ENCODE measurements around the gene C1S.

C1S gene

DNA sequence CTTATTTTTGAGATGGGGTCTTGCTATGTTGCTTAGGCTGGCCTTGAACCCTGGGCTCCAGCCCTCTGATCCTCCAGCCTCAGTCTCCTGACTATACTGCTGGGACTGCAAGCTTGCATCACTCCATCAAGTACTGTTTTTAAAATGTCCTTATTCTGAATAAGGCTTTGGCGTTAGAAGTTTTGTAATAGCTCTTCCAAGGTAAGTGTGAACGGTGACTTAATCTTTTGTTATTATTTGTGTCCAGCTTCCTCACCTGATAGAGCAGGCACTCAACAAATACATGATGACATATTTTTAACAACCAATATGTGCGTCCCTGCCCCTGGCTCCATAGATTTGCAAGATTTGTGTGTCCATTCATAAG lies 47.1 kb downstream of the C1S start:
- no peak for DNase-seq

- DNase-seq, result peak; percentile 80
Observed at GRCh38 chr12:7108003-7108795, 47.7 kb downstream of the C1S start.

GRCh38 chr12:7108796-7109571 lies 48.5 kb downstream of the C1S start, which contains the start of gene C1RL:
Gene C1RL, minus strand, starts transcription at chr12:7109214. Its CDS starts 34 bp downstream, at chr12:7109180.
- DNase-seq, result peak; percentile 94

DNA sequence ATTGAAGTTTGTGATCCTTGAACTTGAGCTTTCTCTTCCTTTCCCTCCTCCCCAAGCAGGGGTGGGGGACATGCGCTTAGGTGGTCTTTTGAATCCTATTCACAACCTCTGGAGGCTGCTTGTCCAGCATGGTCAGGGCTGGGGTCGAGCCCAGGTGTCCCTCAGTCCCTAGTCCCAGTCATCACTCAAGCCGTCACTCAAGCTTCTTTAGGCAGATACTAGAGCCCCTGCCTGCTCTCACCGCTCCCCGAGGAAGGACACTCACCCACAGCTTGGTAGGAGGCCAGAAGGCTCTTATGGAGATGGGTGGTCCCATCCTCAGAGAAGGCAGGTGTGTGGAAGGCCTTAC lies 49.0 kb downstream of the C1S start:
- DNase-seq, result no peak

DNA sequence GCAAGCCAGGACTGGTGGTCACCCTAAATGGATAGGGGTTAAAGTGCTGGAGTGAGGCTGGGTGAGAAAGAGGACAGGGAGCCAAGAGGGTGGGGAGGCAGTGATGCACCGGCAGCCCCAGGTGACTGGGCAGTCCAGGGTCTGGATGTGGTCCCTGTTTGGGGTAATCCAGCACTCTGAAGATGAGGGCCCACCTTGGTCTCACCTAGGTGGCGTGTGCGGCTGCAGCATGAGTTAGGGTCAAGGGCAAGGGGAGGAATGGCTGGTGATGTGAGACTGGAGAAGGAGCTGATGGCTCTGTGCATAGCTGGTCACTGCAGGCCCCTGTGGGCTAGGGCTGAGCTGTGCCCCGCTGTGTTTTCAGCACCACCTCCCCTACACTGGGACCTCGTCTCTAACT lies 50.1 kb downstream of the C1S start:
- DNase-seq, result no peak

- DNase-seq, result no peak
Observed at GRCh38 chr12:7112041-7112440, 51.5 kb downstream of the C1S start.

DNA sequence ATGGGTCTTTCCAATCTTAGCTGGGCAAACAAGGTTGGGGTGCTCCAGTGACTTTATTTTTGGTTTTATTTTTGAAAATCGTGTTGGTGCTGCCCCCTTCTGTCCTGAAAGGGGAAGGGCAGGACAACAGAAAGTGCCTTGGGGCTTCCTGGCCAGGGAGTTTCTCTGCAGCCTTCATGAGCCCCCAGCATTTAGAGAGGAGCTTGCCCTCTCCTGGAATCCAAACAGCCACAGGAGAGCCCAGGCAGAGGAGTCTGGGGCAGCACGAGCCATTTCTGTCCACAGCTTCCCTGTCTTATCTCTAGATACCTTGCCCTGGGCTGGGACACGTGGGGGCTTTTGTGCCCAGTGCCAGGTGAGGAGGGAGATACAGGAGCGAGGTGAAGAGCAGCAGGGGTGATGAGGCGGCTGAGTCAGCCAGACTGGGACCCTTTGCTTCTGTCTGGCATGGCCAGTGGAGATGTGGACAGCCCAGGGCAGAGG lies 52.9 kb downstream of the C1S start:
- no peak for DNase-seq

GRCh38 chr12:7114008-7114407 lies 53.5 kb downstream of the C1S start:
- no peak for DNase-seq

GRCh38 chr12:7114851-7115250 lies 54.3 kb downstream of the C1S start:
- DNase-seq, result no peak

DNA sequence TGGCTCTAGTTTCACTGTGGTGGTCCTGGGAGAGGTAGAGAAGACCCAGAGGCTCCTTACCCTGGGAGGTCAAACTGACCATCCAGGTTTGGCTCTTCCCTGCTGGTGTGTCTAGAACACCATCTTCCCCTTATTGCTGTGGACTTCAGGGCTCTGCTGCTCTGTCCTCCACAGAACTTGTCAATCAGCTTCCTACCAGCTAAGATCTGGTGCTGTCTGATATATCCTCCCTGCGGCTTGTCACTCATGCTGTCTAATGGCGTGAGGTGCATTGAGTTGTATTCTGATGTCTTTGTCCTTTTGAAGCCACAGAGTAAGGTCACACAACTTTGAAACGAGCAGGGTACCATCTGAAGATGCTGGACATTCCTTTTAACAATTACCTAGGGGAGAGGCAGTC lies 55.7 kb downstream of the C1S start:
- no peak for DNase-seq

DNA sequence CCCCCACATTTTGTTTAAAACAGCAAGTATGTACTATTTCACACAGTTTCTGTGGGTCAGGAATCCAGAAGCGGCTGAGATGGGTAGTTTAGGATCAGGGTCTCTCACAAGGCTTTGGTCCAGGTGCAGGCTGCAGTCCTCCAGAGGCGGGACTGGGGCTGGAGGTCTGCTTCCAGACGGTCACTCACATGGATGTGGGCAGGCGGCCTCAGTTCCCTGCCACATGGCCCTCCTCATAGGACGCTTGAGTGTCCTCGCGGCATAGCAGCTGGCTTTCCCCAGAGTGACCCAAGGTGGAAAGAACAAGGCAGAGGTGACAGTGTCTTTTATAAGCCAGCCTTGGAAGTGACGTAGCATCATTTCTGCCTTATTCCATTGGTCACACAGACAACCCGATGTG lies 56.4 kb downstream of the C1S start:
- no peak for DNase-seq

DNA sequence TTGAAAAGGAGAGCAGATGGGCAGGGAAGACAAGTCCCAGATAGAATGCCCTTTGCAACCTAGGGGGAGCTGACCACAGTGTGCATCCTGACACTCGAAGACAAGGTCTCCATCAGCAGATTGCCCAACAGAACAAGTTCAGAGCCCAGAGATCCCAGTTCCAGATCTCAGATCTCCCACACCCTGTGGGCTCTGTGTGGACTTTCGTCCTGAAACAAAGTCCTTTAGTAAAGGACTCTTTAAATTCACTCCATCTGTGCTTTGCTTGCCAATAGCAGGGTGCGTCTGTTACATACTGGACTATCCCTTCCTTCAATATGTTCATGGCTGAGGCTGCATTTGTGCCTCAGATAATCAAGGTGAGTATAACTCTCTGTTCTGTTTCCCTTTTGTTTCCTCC lies 57.2 kb downstream of the C1S start:
- no peak for DNase-seq

DNA sequence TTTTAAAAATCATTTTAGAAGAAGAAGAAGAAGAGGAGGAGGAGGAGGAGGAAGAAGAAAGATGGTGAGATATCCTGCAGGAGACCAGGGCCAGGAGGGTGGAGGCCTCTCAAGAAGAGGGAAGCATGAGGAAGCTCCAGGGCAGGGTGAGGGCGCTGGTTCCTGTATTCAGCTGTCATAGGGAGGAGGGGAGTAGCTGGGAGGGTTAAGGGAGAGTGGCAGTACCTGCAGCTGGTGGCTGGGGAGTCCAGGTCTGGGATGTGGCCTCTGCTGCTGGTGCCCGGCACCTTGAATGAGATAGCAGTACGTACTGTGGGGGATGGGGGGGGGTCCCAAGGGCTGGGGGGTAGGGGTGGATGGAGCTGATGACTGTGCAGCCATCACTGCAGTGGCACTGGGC lies 58.4 kb downstream of the C1S start:
- no peak for DNase-seq

GRCh38 chr12:7120166-7120565 lies 59.6 kb downstream of the C1S start:
- DNase-seq, result no peak
